Cerebellar cortex (tissue), 1 donor: ENCODE data around the gene CD177.
"Not testable (repeated sequence)": the region's sequence is repeated elsewhere in the genome, so short reads cannot be mapped to it uniquely, and the experiment has no call there.

Experiments used
- DNase-seq: peaks from one replicate; pipeline ENCODE4 v3.0.0-alpha.2; 2015; ENCODE audit warnings: low spot score

CD177 gene, protein sequence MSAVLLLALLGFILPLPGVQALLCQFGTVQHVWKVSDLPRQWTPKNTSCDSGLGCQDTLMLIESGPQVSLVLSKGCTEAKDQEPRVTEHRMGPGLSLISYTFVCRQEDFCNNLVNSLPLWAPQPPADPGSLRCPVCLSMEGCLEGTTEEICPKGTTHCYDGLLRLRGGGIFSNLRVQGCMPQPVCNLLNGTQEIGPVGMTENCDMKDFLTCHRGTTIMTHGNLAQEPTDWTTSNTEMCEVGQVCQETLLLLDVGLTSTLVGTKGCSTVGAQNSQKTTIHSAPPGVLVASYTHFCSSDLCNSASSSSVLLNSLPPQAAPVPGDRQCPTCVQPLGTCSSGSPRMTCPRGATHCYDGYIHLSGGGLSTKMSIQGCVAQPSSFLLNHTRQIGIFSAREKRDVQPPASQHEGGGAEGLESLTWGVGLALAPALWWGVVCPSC

GRCh38 chr19:43353606-43354304, at the start of gene CD177:
Gene CD177 (plus strand): TSS chr19:43353686. CDS start chr19:43353715, 29 bp downstream.
- DNase-seq, result peak; percentile 48

- no peak for DNase-seq
Observed at GRCh38 chr19:43305642-43306041, 47.8 kb upstream of the CD177 start.

GRCh38 chr19:43306097-43306496, 47.4 kb upstream of the CD177 start:
- DNase-seq, result no peak

DNA sequence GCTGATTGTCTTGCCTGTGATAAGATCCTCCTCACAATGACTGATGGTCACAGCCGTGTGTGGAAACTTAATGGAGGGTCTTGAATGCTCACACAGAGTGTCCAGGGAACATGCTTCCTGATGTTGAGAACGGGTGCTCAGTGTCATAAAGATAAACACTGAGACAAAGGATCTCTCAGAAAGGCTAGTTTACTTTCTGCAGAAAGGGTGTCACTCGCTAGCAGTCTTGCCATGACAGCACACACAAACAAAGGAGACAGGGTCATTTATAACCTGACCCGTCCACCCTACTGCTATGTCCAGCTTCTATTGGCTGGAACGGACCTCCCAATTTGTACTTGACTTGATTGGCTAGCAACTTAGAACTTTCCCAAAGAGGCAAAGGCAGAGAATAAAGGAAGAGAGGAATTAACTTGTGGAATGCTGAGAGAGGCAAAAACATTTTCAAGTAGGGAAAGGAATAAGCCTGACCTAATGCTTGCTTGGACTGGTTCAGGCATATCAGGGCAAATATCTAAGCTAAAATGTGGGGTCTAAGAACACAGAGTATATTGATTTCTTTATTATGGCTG, 45.2 kb upstream of the CD177 start:
- no peak for DNase-seq

GRCh38 chr19:43309466-43309865, 44.0 kb upstream of the CD177 start:
- DNase-seq, result peak; percentile 53

- DNase-seq, result peak; percentile 47
Observed at GRCh38 chr19:43310221-43310620, 43.3 kb upstream of the CD177 start.

- peak; percentile 81 for DNase-seq
Observed at GRCh38 chr19:43311256-43311655, 42.2 kb upstream of the CD177 start.

DNA sequence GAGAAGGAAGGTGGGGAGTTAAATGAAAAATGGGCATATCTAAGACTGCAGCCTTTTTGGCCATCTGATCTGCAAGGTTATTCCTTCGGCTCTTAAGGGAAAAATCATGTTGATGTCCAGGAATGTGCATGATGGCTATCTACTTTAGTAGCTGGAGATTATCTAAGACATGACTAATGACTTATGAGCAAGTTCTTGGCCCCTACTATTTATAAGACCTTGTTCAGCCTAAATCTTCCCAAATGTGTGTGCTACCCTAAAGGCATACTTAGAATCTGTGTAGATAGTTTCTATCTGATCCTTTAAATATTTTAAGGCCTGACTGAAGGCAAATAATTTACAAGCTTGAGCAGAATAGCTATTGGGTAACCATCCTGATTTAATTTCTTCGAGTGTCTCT, 41.8 kb upstream of the CD177 start:
- DNase-seq, result peak; percentile 86

- peak; percentile 86 for DNase-seq
Observed at GRCh38 chr19:43313711-43314495, 39.6 kb upstream of the CD177 start.

GRCh38 chr19:43315851-43316250, 37.6 kb upstream of the CD177 start:
- DNase-seq, result peak; percentile 82

- DNase-seq, result peak; percentile 94
Observed at GRCh38 chr19:43316591-43317319, 36.7 kb upstream of the CD177 start.

DNA sequence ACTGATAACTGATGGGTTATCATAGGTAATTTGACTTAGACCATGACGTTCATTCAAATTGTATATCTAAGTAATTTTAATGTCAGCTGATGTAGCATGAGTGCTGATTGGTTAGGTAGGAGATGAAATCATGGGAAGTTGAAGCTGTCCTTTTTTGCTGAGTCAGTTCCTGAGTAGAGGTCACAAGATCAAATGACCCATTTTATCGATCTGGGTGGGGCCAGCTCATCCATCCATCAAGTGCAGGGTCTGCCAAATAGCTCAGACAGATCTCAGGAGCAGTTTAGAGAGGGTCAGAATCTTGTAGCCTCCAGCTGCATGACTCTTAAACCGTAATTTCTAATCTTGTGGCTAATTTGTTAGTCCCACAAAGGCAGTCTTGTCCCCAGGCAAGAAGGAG, 35.3 kb upstream of the CD177 start:
- DNase-seq, result peak; percentile 89

GRCh38 chr19:43318796-43319314, 34.6 kb upstream of the CD177 start:
- peak; percentile 82 for DNase-seq

DNA sequence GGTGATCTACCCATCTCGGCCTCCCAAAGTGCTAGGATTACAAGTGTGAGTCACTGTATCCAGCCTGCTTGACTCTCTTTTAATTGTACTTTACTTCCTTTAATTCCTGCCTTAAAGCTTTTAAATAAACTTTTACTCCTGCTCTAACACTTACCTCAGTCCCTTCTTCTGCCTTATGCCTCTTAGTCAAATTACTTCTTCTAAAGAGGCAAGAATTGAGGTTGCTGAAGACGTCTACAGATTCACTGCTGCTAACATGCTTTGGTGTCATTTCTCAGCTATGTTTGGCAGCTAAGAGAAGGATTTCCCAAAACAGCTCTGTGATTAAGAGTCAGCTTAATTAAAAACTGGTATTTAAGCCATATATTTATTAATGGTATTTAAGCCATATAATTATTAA, 32.9 kb upstream of the CD177 start:
- DNase-seq, result peak; percentile 71

- DNase-seq, result not testable (repeated sequence)
Observed at GRCh38 chr19:43326761-43327160, 26.7 kb upstream of the CD177 start.

DNA sequence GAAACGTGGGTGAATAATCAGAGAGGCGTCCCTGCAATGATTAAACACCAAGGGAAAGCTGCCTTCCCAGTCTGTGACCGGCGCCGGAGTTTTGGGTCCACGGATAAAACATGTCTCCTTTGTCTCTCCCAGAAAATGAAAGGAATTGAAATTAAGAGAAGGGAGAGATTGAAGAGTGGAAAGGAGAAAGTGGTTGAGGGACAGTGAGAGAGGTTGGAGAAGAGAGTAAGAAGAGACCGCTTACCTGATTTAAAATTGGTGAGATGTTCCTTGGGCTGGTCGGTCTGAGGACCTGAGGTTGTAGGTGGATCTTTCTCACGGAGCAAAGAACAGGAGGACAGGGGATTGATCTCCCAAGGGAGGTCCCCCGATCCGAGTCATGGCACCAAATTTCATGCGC, 24.9 kb upstream of the CD177 start:
- DNase-seq, result not testable (repeated sequence)

DNA sequence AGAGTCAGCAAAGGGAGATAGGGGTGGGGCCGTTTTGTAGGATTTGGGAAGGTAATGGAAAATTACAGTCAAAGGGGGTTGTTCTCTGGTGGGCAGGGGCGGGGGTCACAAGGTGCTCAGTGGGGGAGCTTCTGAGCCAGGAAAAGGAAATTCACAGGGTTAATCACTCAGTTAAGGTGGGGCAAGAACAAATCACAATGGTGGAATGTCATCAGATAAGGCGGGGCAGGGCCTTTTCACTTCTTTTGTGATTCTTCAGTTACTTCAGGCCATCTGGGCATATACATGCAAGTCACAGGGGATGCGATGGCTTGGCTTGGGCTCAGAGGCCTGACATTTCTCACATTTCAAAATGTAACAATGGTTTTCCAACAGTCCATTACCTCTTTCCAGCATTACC, 24.4 kb upstream of the CD177 start:
- DNase-seq, result peak; percentile 42

DNA sequence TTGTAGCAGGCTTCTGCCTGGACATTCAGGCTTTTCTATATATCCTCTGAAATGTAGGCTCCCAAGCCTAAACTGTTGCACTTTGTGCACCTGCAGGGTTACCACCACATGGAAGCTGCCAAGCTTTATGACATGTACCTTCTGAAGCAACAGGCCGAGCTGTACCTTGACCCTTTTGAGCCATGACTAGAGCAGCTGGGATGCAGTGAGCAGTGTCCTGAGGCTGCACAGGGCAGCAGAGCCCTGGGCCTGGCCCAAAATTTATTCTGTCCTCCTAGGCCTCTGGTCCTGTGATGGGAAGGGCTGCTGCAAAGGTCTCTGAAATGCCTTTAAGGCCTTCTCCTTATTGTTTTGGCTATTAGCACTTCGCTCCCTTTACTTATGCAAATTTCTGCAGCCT, 23.5 kb upstream of the CD177 start:
- no peak for DNase-seq

- DNase-seq, result no peak
Observed at GRCh38 chr19:43330726-43331434, 22.6 kb upstream of the CD177 start.

- DNase-seq, result peak; percentile 62
Observed at GRCh38 chr19:43331435-43332010, 22.0 kb upstream of the CD177 start.
